ENCODE data around the gene ZBTB17.
"Not testable (repeated sequence)": the region's sequence is repeated elsewhere in the genome, so short reads cannot be mapped to it uniquely, and the experiment has no call there.

Gene ZBTB17

DNA sequence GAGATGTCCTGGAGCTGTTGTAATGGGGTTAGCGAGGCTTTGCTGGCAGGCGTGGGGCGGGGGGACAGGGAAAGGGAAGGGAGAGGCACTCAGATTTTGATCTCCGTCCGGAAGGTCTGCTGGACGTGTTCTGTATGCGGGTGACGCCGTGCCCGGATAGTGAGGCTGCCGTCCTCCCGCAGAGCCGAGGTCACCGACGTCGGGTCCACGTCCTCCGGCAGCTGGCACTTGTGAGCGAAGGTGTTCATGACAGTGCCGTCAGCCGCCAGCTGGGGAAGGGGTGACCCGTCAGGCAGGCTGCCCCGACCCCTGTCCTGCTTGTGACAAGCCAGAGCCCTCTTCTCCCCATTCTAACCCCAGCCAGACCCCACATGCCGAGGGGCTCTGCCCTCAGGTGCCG, 39.6 kb upstream of the ZBTB17 start:
- no peak for TF ChIP-seq ZNF274 (IDR thresholded peaks at IDR 0.05; ENCODE audit: low read depth, low read length)
- H3K4me3 ChIP-seq (ENCODE audit: low read length), result no peak overlapping the region

DNA sequence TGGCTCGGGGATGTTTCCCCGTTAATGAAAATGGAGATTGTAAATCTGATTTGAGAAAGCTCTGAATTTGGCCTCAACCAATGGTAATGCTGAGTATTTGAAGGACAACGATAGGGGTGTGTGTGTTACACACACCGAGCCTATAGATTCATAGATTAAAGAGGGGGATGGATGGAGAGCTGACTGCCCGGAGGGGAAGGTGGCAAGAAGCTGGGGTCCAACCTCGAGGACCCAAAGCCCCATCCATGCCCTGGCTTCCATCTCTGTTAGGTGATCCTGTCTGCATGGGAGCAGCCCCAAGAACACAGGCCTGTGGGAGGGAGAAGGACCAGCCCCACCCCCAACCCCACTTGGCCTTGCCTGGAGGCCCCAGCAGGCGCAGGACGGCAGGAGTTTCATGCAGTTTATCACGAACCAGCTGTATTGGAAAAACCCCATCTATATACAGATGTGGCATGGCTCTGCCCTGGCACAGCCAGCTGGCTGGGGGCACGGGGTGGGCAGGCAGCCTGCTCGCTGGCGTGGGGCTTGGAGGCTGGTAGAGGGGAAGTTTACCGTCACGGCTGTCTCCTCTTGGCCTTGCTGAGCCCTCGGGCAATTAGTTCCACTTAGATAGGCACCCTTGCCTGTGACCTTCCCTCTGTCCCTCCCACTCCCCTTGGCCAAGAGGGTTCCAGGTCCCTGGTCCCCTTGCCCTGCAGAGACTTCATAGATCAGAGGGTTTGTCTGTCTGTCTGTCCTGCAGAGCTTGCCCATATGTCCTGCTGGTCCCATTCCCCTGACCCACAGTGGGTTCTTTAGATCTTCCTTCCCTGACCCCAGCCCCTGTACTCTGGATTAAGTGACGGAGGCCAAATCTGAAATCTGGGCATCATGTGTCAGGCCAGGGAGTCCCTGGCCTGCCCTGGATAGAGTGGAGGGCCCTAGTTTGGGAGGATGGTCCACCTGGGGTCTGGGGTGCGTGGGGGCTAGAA, 38.9 kb upstream of the ZBTB17 start:
- H3K4me3 ChIP-seq (ENCODE audit: low read length), result no peak overlapping the region
- no peak for TF ChIP-seq ZNF274 (IDR thresholded peaks at IDR 0.05; ENCODE audit: low read depth, low read length)

DNA sequence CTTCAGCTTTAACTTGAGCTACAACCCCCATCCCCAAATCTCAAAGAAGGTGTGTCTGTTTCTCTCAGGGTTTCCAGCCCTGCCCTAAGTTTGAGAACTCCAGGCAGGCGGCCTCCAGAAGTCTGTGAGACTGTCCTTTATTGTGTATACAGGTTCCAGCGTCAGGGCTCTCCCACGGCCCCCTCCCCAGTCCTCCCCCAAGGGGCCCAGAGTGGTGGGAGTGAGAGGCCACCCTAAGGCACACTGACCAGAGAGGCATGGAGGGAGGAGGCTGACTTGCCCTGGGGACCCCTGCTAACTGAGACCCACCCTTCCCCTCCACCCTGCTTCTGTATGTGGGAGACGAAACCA, 38.0 kb upstream of the ZBTB17 start:
- no peak overlapping the region for H3K4me3 ChIP-seq (ENCODE audit: low read length)

DNA sequence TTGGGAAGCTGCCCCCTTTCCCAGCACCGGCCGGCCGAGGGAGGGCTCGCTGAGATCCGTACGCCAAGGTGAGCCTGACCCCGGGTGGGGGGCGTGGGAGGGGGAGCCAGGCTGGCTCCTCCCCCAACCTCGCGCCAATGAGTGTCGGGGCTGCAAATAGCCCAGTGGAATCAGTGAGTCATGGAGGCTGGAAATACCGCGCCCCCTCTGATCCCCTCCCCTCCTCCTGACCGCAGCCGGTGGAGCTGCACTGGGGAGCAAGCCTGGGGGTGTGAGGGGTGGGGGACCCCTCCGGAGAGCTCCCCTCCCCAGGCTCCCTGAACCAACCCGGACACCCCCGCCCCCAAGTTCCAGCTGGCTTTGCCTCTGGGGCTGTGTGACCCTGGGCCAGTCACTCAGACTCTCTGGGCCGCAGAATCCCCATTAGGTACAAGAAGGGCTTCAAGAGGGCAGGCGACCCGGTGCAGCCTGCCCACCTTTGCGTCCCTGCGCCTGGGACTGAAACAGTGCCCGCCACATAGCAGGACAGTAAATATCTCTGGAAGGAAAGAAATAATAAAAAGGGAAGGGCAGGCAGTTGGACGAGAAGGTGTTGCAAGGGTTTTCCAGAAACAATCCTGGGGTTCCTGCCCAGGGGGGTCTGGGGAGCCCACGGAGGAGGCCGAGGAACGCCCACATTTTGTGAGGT, 37.5 kb upstream of the ZBTB17 start:
- H3K4me3 ChIP-seq (ENCODE audit: low read length), result peak overlapping the region; percentile 0; the same call in 1 of the 2 replicates
- TF ChIP-seq ZNF274 (IDR thresholded peaks at IDR 0.05; ENCODE audit: low read depth, low read length), result no peak

More for the DNA sequence above, 38.0 kb upstream of the ZBTB17 start:
- no peak for TF ChIP-seq ZNF274 (IDR thresholded peaks at IDR 0.05; ENCODE audit: low read depth, low read length)

DNA sequence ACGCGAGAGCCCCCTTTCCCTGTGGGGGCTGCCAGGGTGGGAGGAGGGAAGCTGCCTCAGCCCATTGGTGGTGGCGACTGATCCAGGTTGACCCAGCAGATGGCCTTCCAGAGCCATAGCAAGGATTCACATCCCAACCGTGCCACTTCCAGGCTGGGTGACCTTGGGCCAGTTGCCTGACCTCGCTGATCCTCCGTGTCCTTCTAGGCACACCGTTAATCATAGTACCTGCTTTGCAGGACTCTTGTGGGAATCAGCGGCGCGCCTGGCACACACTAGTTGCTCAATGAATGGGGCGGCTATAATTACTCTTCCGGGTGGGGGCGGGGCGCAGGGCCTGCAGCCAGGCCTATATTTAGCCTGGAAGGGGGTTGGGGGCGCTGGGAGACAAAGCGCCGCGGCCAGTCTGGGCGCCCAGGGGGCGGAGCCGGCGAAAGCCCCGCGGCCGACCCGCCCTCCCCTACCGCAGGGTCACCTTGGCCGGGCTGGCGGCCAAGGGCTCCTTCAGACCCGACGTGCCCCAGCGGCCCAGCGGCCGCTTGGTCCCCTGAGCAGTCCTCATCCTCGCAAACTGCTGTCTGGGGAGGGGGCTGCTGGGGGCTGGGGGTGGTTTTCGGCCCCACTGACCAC, 36.8 kb upstream of the ZBTB17 start:
- H3K4me3 ChIP-seq (ENCODE audit: low read length), result peak overlapping the region; percentile 0; the same call in 1 of the 2 replicates
- no peak for TF ChIP-seq ZNF274 (IDR thresholded peaks at IDR 0.05; ENCODE audit: low read depth, low read length)

DNA sequence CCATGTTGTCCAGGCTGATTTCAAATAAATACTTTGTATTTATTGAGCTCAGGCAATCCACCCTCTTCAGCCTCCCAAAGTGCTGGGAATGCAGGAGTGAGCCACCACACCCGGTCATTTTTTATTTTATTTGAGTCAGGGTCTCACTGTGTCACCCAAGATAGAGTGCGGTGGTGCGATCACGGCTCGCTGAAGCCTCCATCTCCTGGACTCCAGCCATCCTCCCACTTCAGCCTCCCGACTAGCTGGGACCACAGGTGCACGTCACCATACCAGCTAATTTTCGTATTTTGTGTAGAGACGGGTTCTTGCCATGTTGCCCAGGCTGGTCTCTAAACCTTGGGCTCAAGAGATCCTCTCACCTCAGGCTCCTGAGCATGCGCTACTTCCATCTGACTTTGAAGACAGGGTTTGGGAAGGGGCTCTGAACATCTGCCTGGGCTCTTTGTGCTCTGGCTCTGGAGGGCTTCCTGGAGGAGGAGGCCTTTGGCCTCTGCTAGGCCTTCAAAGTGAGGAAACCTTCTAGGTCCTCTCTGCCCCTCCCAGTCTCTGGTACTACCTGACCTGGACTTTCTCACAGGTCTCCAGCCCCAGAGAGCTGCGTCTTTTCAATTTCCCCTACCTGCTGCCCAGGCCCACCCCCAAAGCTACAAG, 36.2 kb upstream of the ZBTB17 start:
- TF ChIP-seq ZNF274 (IDR thresholded peaks at IDR 0.05; ENCODE audit: low read depth, low read length), result no peak
- H3K4me3 ChIP-seq (ENCODE audit: low read length), result no peak overlapping the region; the same call in 1 of the 2 replicates

DNA sequence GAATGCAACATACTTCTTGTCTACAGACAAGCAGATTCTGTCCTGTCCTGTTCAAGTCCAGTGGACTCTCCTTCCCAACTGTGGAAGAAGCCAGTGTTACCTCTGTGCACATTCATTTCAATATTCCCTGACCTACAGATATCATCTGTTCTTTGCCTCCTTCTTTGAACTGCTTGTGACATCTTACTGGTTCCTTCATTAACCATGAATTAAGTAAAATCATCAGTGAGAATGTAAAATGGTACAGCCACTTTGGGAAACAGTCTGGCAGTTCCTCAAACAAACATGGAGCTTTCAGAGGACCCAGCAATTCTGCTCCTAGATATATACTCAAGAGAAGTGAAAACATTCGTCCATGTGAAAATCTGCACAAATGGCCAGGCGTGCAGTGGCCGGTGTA, 34.9 kb upstream of the ZBTB17 start:
- no peak for TF ChIP-seq ZNF274 (IDR thresholded peaks at IDR 0.05; ENCODE audit: low read depth, low read length)
- no peak overlapping the region for H3K4me3 ChIP-seq (ENCODE audit: low read length)

DNA sequence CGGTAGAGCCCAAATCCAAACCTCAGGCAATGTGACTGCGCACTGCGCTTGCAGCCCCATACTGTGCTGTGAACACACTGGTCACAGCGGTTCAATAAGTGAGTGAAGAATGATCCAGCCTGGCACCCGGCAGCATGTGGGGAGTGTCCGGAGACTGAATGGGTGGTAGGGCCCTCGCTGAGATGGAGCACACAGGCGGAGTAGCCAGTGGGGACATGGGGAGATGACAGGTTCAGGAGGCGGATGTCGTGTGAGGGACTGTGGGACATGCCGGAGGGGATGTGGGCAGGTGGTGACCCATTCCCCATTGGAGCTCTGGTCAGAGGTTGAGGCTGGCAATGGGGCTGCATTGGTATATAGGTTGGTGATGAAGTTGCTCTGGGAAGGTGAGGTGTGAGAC, 33.8 kb upstream of the ZBTB17 start:
- H3K4me3 ChIP-seq (ENCODE audit: low read length), result no peak overlapping the region
- no peak for TF ChIP-seq ZNF274 (IDR thresholded peaks at IDR 0.05; ENCODE audit: low read depth, low read length)

DNA sequence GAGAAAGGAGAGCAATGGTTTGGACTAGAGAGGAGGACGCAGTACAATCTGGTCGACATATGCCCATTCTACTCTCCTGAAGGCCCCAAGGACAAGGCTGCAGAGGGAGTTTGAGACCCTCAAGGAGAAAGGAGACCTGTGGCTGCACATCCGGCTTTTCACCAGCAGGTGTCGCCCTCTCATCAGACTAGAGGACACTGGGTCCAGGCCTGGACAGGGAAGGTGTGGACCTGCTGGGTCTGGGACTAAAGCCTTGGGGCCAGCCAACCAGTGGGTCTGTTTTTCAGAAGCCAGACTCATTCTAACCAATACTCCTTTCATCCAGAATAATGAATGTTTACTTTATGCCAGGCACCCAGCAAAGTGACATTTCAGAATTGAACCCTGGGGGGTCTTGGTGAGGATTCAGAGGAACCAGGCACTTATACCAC, 33.1 kb upstream of the ZBTB17 start:
- TF ChIP-seq ZNF274 (IDR thresholded peaks at IDR 0.05; ENCODE audit: low read depth, low read length), result no peak
- H3K4me3 ChIP-seq (ENCODE audit: low read length), result no peak overlapping the region

DNA sequence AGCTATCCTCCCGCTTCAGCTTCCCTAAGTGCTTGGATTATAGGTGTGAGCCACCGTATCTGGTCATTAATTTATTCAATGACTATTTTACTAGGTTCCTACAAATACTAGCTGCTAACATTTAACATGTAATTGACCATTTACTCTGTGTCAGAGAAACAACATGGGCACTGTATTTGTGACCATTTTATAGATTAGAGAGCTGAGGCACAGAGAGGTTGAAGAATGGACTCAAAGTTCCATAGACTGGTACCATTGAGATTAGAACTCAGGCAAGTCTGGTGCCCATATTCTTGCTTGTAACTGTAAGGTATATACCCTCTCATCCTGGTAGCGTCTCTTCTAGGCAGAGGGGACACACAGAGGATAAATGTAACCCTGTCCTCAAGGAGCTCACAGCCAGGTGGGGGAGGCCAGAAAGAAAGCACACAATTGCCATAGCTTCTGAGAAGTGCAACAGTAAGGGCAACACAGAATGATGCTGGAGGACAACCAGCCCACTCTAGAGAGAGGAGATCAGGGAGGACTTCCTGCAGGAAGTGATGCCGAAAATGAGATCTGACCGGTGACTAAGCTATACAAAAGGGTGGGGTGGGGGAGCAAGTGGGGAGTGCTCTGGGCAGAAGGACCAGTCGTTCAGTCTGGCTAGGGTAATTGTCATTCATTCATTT, 31.9 kb upstream of the ZBTB17 start:
- no peak for TF ChIP-seq ZNF274 (IDR thresholded peaks at IDR 0.05; ENCODE audit: low read depth, low read length)
- no peak overlapping the region for H3K4me3 ChIP-seq (ENCODE audit: low read length)

DNA sequence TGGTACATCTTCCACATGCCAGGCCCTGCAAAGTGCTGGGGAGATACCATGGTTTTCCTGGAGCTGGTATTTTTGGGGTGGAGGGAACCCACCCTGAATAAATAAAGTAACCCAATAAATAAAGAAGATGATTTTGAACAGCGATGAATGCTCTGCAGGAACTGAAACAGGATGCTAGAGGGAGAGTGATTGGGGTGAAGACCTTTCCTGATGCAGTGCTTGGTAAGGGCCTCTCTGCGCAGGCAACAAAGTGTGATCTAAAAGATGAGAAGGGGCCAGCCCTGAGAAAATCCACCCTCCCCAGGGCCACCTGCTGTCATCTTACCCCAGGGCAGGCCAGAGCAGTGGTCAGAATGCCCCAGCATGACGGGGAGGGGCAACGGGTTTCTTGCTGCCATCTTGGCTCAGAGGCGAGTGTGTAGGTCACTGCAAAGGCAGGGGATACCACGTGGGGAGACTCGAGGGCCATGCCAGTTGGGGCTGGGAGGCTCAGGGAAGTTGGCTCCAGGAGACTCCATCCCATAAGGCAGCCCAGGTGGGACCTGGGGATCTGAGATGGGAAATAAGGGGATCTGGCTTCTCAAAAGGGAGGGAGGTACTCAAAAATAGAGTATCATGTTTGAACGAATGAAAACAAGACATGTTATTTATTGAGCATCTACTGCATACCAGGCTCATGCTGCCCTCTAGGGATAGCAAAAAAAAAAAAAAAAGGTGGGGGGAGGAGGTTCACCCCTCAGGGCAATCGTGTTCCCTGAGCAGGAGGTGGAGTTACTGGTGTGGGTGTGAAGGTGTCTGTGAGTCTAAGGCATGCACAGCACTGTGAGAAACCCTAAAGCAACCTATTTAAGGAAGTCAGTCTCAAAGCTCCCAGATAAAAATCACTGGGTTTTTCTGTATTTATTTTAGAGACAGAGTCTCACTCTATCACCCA, 30.9 kb upstream of the ZBTB17 start:
- H3K4me3 ChIP-seq (ENCODE audit: low read length), result no peak overlapping the region
- no peak for TF ChIP-seq ZNF274 (IDR thresholded peaks at IDR 0.05; ENCODE audit: low read depth, low read length)

DNA sequence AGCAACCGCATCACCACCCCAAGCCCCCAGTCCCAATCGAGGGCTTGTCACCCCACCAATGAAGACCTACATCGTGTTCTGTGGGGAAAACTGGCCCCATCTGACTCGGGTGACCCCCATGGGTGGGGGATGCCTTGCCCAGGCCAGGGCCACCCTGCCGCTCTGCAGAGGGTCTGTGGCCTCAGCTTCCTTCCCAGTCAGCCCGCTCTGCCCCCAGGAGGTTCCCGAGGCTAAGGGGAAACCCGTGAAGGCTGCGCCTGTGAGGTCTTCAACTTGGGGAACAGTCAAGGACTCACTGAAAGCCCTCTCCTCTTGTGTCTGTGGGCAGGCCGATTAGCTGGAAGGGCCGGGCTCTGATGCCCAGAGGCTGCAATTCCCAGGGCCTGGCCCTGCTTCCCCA, 30.1 kb upstream of the ZBTB17 start:
- H3K4me3 ChIP-seq (ENCODE audit: low read length), result no peak overlapping the region
- TF ChIP-seq ZNF274 (IDR thresholded peaks at IDR 0.05; ENCODE audit: low read depth, low read length), result no peak

DNA sequence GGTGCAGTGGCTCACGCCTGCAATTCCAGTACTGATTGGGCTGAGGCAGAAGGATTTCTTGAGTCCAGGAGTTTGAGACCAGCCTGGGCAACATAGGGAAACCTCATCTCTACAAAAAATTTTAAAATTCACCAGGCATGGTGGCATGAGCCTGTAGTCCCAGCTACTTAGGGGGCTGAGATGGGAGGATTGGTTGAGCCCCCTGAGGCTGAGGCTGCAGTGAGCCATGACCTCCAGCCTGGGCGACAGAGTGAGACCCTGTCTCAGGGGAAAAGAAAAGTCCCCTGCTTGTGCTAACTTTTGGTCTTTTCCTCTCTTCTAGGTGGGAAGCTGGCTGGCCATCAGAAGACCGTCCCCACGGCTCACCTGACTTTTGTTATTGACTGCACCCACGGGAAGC, 29.7 kb upstream of the ZBTB17 start:
- TF ChIP-seq ZNF274 (IDR thresholded peaks at IDR 0.05; ENCODE audit: low read depth, low read length), result no peak
- no peak overlapping the region for H3K4me3 ChIP-seq (ENCODE audit: low read length)

DNA sequence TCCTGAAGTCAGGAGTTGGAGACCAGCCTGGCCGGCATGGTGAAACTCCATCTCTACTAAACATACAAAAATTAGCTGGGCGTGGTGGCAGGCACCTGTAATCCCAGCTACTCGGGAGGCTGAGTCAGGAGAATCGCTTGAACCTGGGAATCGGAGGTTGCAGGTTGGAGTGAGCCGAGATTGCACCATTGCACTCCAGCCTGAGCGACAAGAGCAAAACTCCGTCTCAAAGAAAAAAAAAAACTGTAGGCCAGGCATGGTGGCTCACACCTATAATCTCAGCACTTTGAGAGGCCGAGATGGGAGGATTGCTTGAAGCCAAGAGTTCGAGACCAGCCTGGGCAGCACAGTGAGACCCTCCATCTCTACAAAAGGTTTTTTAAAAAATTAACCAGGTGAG, 25.4 kb upstream of the ZBTB17 start:
- not testable (repeated sequence) for H3K4me3 ChIP-seq (ENCODE audit: low read length)

Data from GM08714 (cell line).